ENCODE data around the gene C19orf18.

Gene C19orf18

GRCh38 chr19:57961785-57962184 lies 12.5 kb downstream of the C19orf18 start:
- H3K4me3 ChIP-seq (ENCODE audit: low read depth, low read length) = no peak overlapping the region
- TF ChIP-seq CTCF (IDR thresholded peaks at IDR 0.05; ENCODE audit: low read depth, low read length, missing control alignments) = no peak

DNA sequence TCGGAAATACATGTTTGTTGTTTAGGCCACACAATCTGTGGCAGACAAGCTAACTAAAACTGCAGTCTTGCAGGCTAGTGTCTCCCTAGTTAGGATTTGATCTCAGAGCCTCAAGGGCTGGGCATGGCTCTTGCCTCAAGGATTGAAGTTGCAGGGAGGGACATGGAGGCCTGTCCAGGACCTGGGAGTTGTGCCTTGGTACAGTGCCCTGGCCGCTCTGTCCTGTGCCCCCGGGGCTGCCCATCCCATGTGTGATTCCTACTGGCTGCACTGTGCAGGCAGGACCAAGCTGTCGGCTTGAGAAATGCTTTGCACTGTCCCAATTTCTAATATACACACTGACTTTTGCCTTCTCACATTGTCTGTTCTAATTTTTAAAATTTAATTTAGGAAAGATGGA lies 19.3 kb downstream of the C19orf18 start:
- no peak overlapping the region for H3K27ac ChIP-seq

More at GRCh38 chr19:57961785-57962184, 12.5 kb downstream of the C19orf18 start:
- Histone ChIP-seq H3K27ac (no peak overlapping the region), H3K36me3 (replicated peaks) (no peaks in the 10 kb centered on the region), H3K27me3 (replicated peaks) (no peaks in the 10 kb centered on the region)
- in situ Hi-C loops (cut with HindIII; ENCODE audit: low pct_ligation_motif_present, low sequenced_read_pairs) = no loop called here
- no peak for DNase-seq

GRCh38 chr19:57949702-57950101 lies 24.6 kb downstream of the C19orf18 start:
- Histone ChIP-seq H3K36me3 (replicated peaks) (no peaks in the 10 kb centered on the region), H3K27me3 (replicated peaks) (no peaks in the 10 kb centered on the region), H3K27ac (no peak overlapping the region), H3K4me3 (ENCODE audit: low read depth, low read length) (no peak overlapping the region)
- in situ Hi-C loops (cut with HindIII; ENCODE audit: low pct_ligation_motif_present, low sequenced_read_pairs) = no loop called here
- no peak for DNase-seq
- no peak for TF ChIP-seq CTCF (IDR thresholded peaks at IDR 0.05; ENCODE audit: low read depth, low read length, missing control alignments)

More for the DNA sequence above, 19.3 kb downstream of the C19orf18 start:
- H3K27me3 ChIP-seq (replicated peaks) = no peaks in the 10 kb centered on the region
- DNase-seq = no peak
- in situ Hi-C loops (cut with HindIII; ENCODE audit: low pct_ligation_motif_present, low sequenced_read_pairs) = no loop called here
- H3K4me3 ChIP-seq (ENCODE audit: low read depth, low read length) = no peak overlapping the region
- no peak for TF ChIP-seq CTCF (IDR thresholded peaks at IDR 0.05; ENCODE audit: low read depth, low read length, missing control alignments)
- no peaks in the 10 kb centered on the region for H3K36me3 ChIP-seq (replicated peaks)

GRCh38 chr19:57949296-57949695 lies 25.0 kb downstream of the C19orf18 start:
- no peak for DNase-seq
- Histone ChIP-seq H3K27me3 (replicated peaks) (no peaks in the 10 kb centered on the region), H3K36me3 (replicated peaks) (no peaks in the 10 kb centered on the region), H3K27ac (no peak overlapping the region), H3K4me3 (ENCODE audit: low read depth, low read length) (no peak overlapping the region)
- in situ Hi-C loops (cut with HindIII; ENCODE audit: low pct_ligation_motif_present, low sequenced_read_pairs) = no loop called here
- no peak for TF ChIP-seq CTCF (IDR thresholded peaks at IDR 0.05; ENCODE audit: low read depth, low read length, missing control alignments)

GRCh38 chr19:57947419-57948134 lies 26.8 kb downstream of the C19orf18 start, which contains the start of gene ZNF256:
TSS of gene ZNF256 (minus strand) at chr19:57947706. CDS start at chr19:57947474, 232 bp downstream.
- Histone ChIP-seq H3K27me3 (replicated peaks) (no peaks in the 10 kb centered on the region), H3K36me3 (replicated peaks) (peaks cover 8% of the 10 kb centered on the region), H3K27ac (peak within 1 kb of the TSS; percentile 37), H3K4me3 (ENCODE audit: low read depth, low read length) (peak within 1 kb of the TSS; percentile 86)
- TF ChIP-seq CTCF (IDR thresholded peaks at IDR 0.05; ENCODE audit: low read depth, low read length, missing control alignments) = peak; percentile 73
- DNase-seq = peak; percentile 95
- in situ Hi-C loops (cut with HindIII; ENCODE audit: low pct_ligation_motif_present, low sequenced_read_pairs) = no loop called here

- TF ChIP-seq CTCF (IDR thresholded peaks at IDR 0.05; ENCODE audit: low read depth, low read length, missing control alignments) = no peak
- no peak for DNase-seq
- Histone ChIP-seq H3K36me3 (replicated peaks) (peaks cover 14% of the 10 kb centered on the region), H3K27me3 (replicated peaks) (no peaks in the 10 kb centered on the region), H3K4me3 (ENCODE audit: low read depth, low read length) (peak overlapping the region; percentile 86), H3K27ac (peak overlapping the region; percentile 37)
- in situ Hi-C loops (cut with HindIII; ENCODE audit: low pct_ligation_motif_present, low sequenced_read_pairs) = no loop called here
Observed at GRCh38 chr19:57947088-57947418, 27.3 kb downstream of the C19orf18 start.

Data from brain microvascular endothelial cell (primary cell).